Peyer's patch (tissue), 4 donors: ENCODE data around the gene EYA3.

Experiments
- POLR2A ChIP-seq, 2 donors: fragments of 450-650 bp; IDR thresholded peaks; one replicate each; pipeline ENCODE4 v1.5.1; 2017; ENCODE audit warnings: antibody characterized with exemption in 2 of 2, mild to moderate bottlenecking in 2 of 2, moderate library complexity in 2 of 2
- TF ChIP-seq, protein P1 (sequence below), 6 experiments: fragments of 450-650 bp in 4 of 6; fragments of 200-600 bp in 2 of 6; sonication (generic) in 1 of 6; IDR thresholded peaks; one replicate each; pipeline ENCODE4 v1.5.1; 2017 to 2019; ENCODE audit warnings: antibody characterized with exemption in 6 of 6, mild to moderate bottlenecking in 3 of 6, moderate library complexity in 1 of 6

DNA sequence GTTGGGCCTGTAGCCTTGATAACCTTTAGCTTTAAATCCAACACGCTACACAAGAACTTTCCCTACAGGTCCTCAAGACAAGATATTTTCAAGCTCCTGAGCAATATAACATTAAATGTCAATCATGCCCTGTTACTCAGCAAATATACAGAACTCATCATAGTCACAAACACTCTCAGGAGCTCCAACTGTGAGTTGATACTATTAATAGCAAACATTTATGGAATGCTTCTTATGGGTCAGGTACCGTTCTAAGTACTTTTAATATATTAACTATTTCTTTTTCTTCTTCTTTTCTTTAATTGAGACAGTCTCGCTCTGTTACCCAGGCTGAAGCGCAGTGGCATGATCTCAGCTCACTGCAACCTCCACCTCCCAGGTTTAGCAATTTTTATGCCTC, 10.1 kb downstream of the EYA3 start:
- TF ChIP-seq, protein P1, sequence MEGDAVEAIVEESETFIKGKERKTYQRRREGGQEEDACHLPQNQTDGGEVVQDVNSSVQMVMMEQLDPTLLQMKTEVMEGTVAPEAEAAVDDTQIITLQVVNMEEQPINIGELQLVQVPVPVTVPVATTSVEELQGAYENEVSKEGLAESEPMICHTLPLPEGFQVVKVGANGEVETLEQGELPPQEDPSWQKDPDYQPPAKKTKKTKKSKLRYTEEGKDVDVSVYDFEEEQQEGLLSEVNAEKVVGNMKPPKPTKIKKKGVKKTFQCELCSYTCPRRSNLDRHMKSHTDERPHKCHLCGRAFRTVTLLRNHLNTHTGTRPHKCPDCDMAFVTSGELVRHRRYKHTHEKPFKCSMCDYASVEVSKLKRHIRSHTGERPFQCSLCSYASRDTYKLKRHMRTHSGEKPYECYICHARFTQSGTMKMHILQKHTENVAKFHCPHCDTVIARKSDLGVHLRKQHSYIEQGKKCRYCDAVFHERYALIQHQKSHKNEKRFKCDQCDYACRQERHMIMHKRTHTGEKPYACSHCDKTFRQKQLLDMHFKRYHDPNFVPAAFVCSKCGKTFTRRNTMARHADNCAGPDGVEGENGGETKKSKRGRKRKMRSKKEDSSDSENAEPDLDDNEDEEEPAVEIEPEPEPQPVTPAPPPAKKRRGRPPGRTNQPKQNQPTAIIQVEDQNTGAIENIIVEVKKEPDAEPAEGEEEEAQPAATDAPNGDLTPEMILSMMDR (IDR thresholded peaks at IDR 0.05): no peak
- TF ChIP-seq POLR2A (IDR thresholded peaks at IDR 0.05): no peak
